ENCODE measurements around the gene MAPKAPK3.
A peak's percentile ranks its signal among the peaks of the same experiment; 100 is the strongest.

Gene MAPKAPK3

DNA sequence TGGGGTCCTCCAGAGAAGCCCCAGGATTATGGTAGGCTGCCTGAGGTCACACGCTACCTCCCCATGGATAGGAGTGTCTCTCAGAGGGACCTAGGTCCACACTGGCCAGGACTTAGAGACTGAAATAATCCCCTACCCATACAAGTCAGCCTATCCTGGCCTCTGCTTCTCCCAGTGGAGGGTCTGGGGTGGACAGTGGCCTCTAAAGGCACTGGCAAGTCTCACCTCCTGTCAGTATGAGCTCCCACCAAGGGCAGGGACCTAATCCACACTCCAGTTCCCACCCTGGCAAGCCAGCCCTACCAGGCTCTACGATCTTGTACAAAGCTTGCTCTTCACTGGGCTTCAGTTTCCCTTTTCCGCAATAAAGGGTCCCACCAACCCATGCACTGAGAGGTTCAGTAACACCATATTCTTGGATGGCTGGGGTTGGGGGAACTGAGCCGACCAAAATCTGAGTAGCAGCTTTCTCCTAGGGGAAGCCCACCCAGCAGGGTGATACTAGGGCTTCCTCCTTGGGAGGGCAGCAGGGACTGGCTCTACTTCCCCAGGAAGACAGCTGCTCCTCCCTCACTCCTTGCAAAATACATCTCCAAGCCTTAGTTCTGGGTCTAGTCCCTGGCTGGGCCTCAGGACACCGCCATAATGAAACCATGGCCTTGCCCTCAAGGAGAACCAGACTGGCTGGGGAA lies 7.7 kb upstream of the MAPKAPK3 start:
- DNase-seq (ENCODE audit: low spot score): no peak

DNA sequence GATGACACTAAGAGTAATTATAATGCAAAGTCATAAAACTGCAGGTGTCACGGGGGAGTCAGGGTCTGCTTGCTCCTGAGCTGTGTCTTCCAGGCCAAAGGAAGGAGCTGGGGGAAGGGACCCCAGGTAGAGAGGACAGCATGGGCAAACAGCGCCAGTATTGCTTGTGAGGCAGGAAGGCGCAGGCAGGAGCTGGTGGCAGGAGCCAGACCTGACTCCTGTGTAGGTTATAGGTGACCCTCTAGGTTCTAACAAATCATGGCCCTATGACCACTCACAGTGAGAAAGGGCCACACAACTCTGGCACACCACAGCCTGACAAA lies 7.2 kb upstream of the MAPKAPK3 start:
- no peak for DNase-seq (ENCODE audit: low spot score)

DNA sequence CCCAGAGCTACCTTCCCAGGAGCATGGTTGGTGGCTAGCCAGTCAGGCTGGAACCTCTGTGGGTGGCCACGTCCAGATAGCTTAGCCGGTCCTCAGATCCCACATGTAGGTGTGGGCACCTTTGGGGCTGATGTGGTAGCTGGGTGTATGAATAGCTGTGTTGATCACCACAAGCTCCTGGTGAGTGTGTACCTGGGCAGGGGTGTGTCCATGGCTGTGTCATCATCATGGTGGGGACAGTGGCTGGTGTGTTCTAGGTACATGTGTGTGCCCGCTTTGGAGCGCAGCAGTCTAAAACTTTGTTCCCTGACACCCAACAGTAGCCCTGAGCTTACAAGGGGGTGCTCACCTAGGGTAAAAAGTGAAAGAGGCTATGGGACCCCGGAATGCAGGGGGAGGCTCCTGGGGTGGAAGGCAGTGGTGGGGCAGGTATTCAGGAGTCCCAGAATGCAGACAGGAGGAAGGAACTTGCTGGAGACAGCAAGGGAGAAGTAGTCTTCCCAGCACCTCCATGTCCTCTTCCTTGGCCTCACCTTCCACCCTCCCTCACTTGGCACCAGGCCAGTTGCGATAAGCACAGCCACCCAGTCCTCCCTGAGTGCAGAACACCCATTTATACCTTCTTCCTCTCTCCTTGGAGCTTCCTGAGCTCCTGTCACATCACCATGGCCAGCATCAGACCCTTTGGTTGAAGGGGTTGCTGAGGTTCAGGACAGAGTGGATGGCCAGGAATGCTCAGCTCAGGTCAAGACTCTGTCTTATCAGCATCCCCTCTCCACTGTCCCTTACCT lies 6.6 kb upstream of the MAPKAPK3 start:
- DNase-seq (ENCODE audit: low spot score): no peak

GRCh38 chr3:50610992-50611463 lies 5.9 kb upstream of the MAPKAPK3 start:
- DNase-seq (ENCODE audit: low spot score): no peak

DNA sequence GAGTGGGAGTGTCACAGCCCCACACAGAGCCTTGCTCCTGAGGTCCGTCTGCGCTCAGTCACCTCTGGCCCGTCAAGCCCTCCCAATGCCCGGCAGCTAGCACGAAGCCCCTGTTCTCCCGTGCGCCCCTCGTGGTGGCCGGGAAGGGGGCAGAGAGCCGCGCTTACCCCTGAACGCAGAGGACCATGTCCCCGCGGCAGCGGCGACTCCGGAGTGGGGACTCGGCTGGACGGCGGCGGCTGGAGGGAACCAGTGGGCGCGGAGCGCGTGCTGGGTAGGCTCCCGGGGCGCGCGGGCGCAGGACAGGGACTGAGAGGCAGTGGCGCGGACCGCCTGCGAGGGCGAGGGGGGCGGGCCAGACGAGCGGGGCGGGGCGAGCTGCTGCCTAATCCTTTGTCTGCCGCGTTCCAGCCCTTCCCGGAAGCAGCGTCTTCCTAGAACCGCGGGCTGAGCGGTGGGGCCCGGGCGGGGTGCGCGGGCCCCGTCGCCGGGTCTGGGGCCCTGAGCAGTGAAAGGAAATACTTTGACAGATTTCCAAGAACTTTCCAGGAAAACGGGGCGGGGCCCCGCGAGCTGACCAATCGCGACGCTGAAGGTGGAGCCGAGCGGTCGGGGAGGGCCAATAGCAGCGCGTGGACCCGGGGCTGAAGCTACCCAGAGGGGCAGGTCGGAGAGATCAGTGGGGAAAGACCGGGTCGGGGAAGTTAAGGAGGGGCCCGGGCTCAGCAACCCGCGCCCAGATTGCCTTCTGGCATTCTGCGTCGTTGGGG lies 5.3 kb upstream of the MAPKAPK3 start, which contains the start of gene CISH:
Gene CISH, minus strand, starts transcription at position 311 of the 770 bp plus-strand sequence. Its CDS starts 124 bp downstream, at position 187.
- peak; percentile 75 for DNase-seq (ENCODE audit: low spot score)

DNA sequence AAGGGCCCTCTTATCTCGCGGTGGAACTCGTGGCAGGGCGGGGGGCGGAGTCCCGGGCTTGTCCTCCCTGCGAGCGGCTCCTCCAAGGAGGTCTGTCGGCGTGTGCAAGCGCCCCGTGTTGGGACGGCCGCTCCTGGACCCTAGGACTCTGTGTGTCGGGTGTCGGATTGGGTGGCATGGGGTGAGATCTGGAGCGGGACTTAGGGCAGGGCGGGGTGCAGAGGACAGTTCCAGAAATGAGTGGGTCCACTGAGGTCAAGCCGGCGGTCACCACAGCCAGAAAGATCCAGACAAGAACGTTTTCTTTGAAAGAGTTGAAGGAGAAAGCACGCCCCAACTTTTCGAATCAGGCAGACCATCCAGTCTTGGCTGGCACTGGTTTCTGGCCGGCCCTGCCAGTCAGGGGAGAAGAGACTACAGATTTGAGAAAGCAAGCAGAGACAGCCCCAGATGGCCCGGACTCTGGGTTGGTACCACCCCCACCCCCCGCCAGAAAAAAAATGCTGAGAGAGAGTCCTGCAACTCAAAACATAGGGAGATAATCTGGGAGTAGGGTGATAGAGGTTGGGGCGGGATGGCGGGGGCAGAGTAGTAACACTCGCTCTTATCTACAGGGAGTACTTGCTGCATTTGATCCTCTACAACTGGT lies 4.6 kb upstream of the MAPKAPK3 start:
- no peak for DNase-seq (ENCODE audit: low spot score)

GRCh38 chr3:50612970-50613846 lies 3.7 kb upstream of the MAPKAPK3 start:
- no peak for DNase-seq (ENCODE audit: low spot score)

GRCh38 chr3:50615190-50615589 lies 1.8 kb upstream of the MAPKAPK3 start:
- DNase-seq (ENCODE audit: low spot score): no peak

GRCh38 chr3:50616003-50616769 lies 765 bp upstream of the MAPKAPK3 start:
- DNase-seq (ENCODE audit: low spot score): peak; percentile 84

DNA sequence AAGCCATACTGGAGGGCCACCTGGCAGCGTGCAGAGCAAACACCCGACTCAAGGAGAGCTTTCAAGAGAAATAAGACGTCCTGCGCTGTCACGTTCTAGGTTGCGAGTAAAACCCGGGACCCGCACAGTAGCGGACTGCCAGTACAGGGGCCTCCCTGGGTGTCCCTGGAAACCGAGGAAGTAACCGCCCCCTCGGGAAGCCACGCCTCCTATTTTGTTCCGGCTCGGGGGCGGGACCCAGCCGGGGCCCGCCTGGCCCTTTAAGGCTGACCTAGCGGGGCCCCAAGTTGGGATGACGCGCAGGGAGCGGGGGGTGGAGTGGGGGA lies 218 bp upstream of the MAPKAPK3 start:
- peak; percentile 91 for DNase-seq (ENCODE audit: low spot score)

- DNase-seq (ENCODE audit: low spot score): no peak
These were observed 1.0 kb downstream of the MAPKAPK3 start for GRCh38 chr3:50617911-50618481.

DNA sequence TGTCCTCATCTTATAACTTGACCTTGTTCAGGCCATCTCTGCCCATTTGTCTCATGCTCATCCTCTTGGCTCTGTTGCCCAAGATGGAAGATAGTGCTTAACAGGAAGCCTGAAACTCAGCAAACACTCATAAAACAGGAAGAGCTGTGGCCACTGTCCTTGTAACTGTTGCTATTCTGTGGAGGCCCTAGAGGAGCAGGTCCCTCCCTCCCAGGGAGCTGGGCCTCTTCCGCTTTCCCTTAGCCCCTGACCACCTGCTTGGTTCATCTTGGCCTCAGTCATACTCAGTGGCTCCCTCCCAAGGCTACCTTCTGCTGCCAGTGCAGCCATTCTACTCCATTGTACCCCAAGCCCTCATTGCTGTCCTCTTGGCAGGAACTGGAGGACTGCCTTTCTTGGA lies 3.5 kb downstream of the MAPKAPK3 start:
- peak; percentile 76 for DNase-seq (ENCODE audit: low spot score)

DNA sequence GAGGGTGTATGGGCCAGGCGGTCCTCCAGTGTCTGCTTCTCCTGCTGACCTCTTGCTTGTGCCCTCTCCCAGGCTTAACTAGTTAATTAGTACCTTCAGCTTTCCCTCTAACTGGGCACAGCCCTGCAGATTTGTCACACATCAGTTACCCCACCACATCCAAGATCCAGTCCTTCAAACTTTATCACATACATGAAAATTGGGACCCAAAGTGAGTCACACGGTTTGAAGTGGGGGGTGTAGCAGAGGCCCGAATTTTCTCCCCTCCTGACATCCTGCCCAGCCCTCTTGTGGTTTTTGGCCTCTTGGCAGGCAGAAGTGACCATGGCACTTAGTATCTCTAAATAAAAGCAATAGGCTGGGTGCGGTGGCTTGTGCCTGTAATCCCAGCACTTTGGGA lies 3.9 kb downstream of the MAPKAPK3 start:
- DNase-seq (ENCODE audit: low spot score): no peak

- no peak for DNase-seq (ENCODE audit: low spot score)
These were observed 5.9 kb downstream of the MAPKAPK3 start for GRCh38 chr3:50622881-50623280.

DNA sequence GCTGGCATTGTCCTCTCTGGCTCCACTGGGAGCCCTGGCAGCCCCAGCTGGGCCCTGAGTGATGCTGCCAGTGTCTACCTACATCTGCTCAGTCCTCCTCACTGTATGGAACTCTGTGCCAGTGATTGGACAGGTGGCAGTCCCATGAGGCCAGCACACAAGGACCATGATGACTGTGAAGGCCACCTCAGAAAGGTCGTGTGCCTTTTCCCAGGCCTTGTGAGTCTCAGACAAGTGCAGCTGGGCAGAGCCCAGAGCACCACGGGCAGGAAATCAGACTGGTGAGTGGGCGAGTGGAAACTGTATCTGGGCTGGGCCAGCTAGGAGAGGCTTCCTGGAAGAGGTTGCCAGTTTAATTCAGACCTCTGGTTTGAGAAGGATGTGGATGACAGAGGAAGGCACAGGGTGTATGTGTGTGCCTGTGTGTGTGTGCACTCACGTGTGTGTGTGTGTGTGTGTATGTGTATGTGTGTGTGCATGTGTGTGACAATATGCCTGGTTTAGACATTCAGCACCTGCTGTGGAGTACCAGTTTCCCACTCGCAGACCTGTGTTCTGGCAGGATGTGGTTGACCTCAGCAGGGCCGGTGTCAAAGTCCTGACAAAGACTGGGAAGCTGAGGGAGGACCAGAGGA lies 7.0 kb downstream of the MAPKAPK3 start:
- no peak for DNase-seq (ENCODE audit: low spot score)

DNA sequence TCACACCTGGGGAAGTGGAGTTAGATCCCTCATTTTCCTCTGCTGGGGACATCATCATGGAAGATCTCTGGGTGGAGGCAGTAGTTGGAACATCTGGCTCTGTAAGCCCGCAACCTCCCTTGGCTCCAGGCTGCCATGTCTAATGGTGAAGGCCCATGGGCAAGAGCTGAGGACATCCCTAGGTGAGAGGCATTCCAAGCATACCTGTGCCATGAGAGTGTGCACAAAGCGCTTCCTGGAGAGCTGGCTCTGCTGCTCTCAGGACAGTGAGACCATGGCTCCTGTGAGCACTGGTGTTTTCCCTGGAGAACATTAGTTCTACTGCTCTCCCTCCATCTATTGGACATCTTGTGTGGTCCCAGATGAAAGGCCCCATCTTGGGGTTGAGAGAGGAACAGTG lies 7.7 kb downstream of the MAPKAPK3 start:
- DNase-seq (ENCODE audit: low spot score): no peak

GRCh38 chr3:50625231-50626182 lies 8.6 kb downstream of the MAPKAPK3 start:
- DNase-seq (ENCODE audit: low spot score): no peak

GRCh38 chr3:50626401-50626800 lies 9.4 kb downstream of the MAPKAPK3 start:
- DNase-seq (ENCODE audit: low spot score): no peak

All from pons (tissue), 1 donor.